ENCODE data around the gene NAA11.

The NAA11 gene

GRCh38 chr4:79325864-79326328, at the start of gene NAA11:
Gene NAA11, minus strand, starts transcription at chr4:79326061. Its CDS starts 184 bp downstream, at chr4:79325877.
- Histone ChIP-seq H3K4me3 (ENCODE audit: low read length) (no peak within 1 kb of the TSS), H3K27ac (ENCODE audit: low read depth, low read length) (no peak within 1 kb of the TSS), H3K36me3 (ENCODE audit: control insufficient read depth, insufficient read depth, low read length) (no peaks in the 10 kb centered on the region), H3K27me3 (ENCODE audit: control insufficient read depth, insufficient read depth, low read length) (no peaks in the 10 kb centered on the region), H3K4me1 (ENCODE audit: control insufficient read depth, insufficient read depth, low read length) (no peaks in the 10 kb centered on the region), H3K9ac (ENCODE audit: low read length) (no peak within 1 kb of the TSS)

- Histone ChIP-seq H3K4me3 (ENCODE audit: low read length) (no peak overlapping the region), H3K27ac (ENCODE audit: low read depth, low read length) (no peak overlapping the region), H3K9ac (ENCODE audit: low read length) (no peak overlapping the region), H3K27me3 (ENCODE audit: control insufficient read depth, insufficient read depth, low read length) (no peaks in the 10 kb centered on the region), H3K4me1 (ENCODE audit: control insufficient read depth, insufficient read depth, low read length) (no peaks in the 10 kb centered on the region), H3K36me3 (ENCODE audit: control insufficient read depth, insufficient read depth, low read length) (no peaks in the 10 kb centered on the region)
Measured at GRCh38 chr4:79370026-79370425, 44.2 kb upstream of the NAA11 start.

- no peaks in the 10 kb centered on the region for H3K36me3 ChIP-seq (ENCODE audit: control insufficient read depth, insufficient read depth, low read length)
- H3K4me3 ChIP-seq (ENCODE audit: low read length): no peak overlapping the region
- H3K4me1 ChIP-seq (ENCODE audit: control insufficient read depth, insufficient read depth, low read length): no peaks in the 10 kb centered on the region
- H3K27me3 ChIP-seq (ENCODE audit: control insufficient read depth, insufficient read depth, low read length): no peaks in the 10 kb centered on the region
- H3K27ac ChIP-seq (ENCODE audit: low read depth, low read length): no peak overlapping the region
- no peak overlapping the region for H3K9ac ChIP-seq (ENCODE audit: low read length)
Measured at GRCh38 chr4:79367096-79367495, 41.2 kb upstream of the NAA11 start.

GRCh38 chr4:79366422-79366821, 40.6 kb upstream of the NAA11 start:
- H3K9ac ChIP-seq (ENCODE audit: low read length): no peak overlapping the region
- no peak overlapping the region for H3K27ac ChIP-seq (ENCODE audit: low read depth, low read length)
- no peaks in the 10 kb centered on the region for H3K4me1 ChIP-seq (ENCODE audit: control insufficient read depth, insufficient read depth, low read length)
- H3K4me3 ChIP-seq (ENCODE audit: low read length): no peak overlapping the region
- no peaks in the 10 kb centered on the region for H3K27me3 ChIP-seq (ENCODE audit: control insufficient read depth, insufficient read depth, low read length)
- no peaks in the 10 kb centered on the region for H3K36me3 ChIP-seq (ENCODE audit: control insufficient read depth, insufficient read depth, low read length)

- Histone ChIP-seq H3K9ac (ENCODE audit: low read length) (no peak overlapping the region), H3K27ac (ENCODE audit: low read depth, low read length) (no peak overlapping the region), H3K4me1 (ENCODE audit: control insufficient read depth, insufficient read depth, low read length) (peaks cover 4% of the 10 kb centered on the region), H3K27me3 (ENCODE audit: control insufficient read depth, insufficient read depth, low read length) (no peaks in the 10 kb centered on the region), H3K36me3 (ENCODE audit: control insufficient read depth, insufficient read depth, low read length) (no peaks in the 10 kb centered on the region), H3K4me3 (ENCODE audit: low read length) (no peak overlapping the region)
Measured at GRCh38 chr4:79364061-79364460, 38.2 kb upstream of the NAA11 start.

- no peaks in the 10 kb centered on the region for H3K36me3 ChIP-seq (ENCODE audit: control insufficient read depth, insufficient read depth, low read length)
- H3K27me3 ChIP-seq (ENCODE audit: control insufficient read depth, insufficient read depth, low read length): no peaks in the 10 kb centered on the region
- H3K9ac ChIP-seq (ENCODE audit: low read length): no peak overlapping the region
- no peak overlapping the region for H3K4me3 ChIP-seq (ENCODE audit: low read length)
- H3K27ac ChIP-seq (ENCODE audit: low read depth, low read length): no peak overlapping the region
- peaks cover 4% of the 10 kb centered on the region for H3K4me1 ChIP-seq (ENCODE audit: control insufficient read depth, insufficient read depth, low read length)
Measured at GRCh38 chr4:79362626-79363025, 36.8 kb upstream of the NAA11 start.

- Histone ChIP-seq H3K4me3 (ENCODE audit: low read length) (no peak overlapping the region), H3K36me3 (ENCODE audit: control insufficient read depth, insufficient read depth, low read length) (no peaks in the 10 kb centered on the region), H3K27ac (ENCODE audit: low read depth, low read length) (no peak overlapping the region), H3K27me3 (ENCODE audit: control insufficient read depth, insufficient read depth, low read length) (no peaks in the 10 kb centered on the region), H3K9ac (ENCODE audit: low read length) (no peak overlapping the region), H3K4me1 (ENCODE audit: control insufficient read depth, insufficient read depth, low read length) (peaks cover 4% of the 10 kb centered on the region)
Measured at GRCh38 chr4:79360006-79360405, 34.1 kb upstream of the NAA11 start.

- no peak overlapping the region for H3K9ac ChIP-seq (ENCODE audit: low read length)
- H3K27me3 ChIP-seq (ENCODE audit: control insufficient read depth, insufficient read depth, low read length): no peaks in the 10 kb centered on the region
- no peaks in the 10 kb centered on the region for H3K36me3 ChIP-seq (ENCODE audit: control insufficient read depth, insufficient read depth, low read length)
- no peak overlapping the region for H3K4me3 ChIP-seq (ENCODE audit: low read length)
- H3K4me1 ChIP-seq (ENCODE audit: control insufficient read depth, insufficient read depth, low read length): peaks cover 4% of the 10 kb centered on the region
- H3K27ac ChIP-seq (ENCODE audit: low read depth, low read length): no peak overlapping the region
Measured at GRCh38 chr4:79358438-79358837, 32.6 kb upstream of the NAA11 start.

GRCh38 chr4:79357365-79357764, 31.5 kb upstream of the NAA11 start:
- H3K36me3 ChIP-seq (ENCODE audit: control insufficient read depth, insufficient read depth, low read length): no peaks in the 10 kb centered on the region
- no peak overlapping the region for H3K4me3 ChIP-seq (ENCODE audit: low read length)
- H3K27me3 ChIP-seq (ENCODE audit: control insufficient read depth, insufficient read depth, low read length): no peaks in the 10 kb centered on the region
- no peak overlapping the region for H3K27ac ChIP-seq (ENCODE audit: low read depth, low read length)
- H3K9ac ChIP-seq (ENCODE audit: low read length): no peak overlapping the region
- peaks cover 4% of the 10 kb centered on the region for H3K4me1 ChIP-seq (ENCODE audit: control insufficient read depth, insufficient read depth, low read length)

- Histone ChIP-seq H3K27me3 (ENCODE audit: control insufficient read depth, insufficient read depth, low read length) (no peaks in the 10 kb centered on the region), H3K4me1 (ENCODE audit: control insufficient read depth, insufficient read depth, low read length) (no peaks in the 10 kb centered on the region), H3K9ac (ENCODE audit: low read length) (no peak overlapping the region), H3K27ac (ENCODE audit: low read depth, low read length) (no peak overlapping the region), H3K4me3 (ENCODE audit: low read length) (no peak overlapping the region), H3K36me3 (ENCODE audit: control insufficient read depth, insufficient read depth, low read length) (no peaks in the 10 kb centered on the region)
Measured at GRCh38 chr4:79353075-79353474, 27.2 kb upstream of the NAA11 start.

GRCh38 chr4:79348405-79348804, 22.5 kb upstream of the NAA11 start:
- H3K4me1 ChIP-seq (ENCODE audit: control insufficient read depth, insufficient read depth, low read length): no peaks in the 10 kb centered on the region
- H3K36me3 ChIP-seq (ENCODE audit: control insufficient read depth, insufficient read depth, low read length): no peaks in the 10 kb centered on the region
- H3K27me3 ChIP-seq (ENCODE audit: control insufficient read depth, insufficient read depth, low read length): no peaks in the 10 kb centered on the region
- no peak overlapping the region for H3K4me3 ChIP-seq (ENCODE audit: low read length)
- no peak overlapping the region for H3K27ac ChIP-seq (ENCODE audit: low read depth, low read length)
- H3K9ac ChIP-seq (ENCODE audit: low read length): no peak overlapping the region

GRCh38 chr4:79341893-79342653, 16.2 kb upstream of the NAA11 start:
- Histone ChIP-seq H3K9ac (ENCODE audit: low read length) (no peak overlapping the region), H3K36me3 (ENCODE audit: control insufficient read depth, insufficient read depth, low read length) (no peaks in the 10 kb centered on the region), H3K27me3 (ENCODE audit: control insufficient read depth, insufficient read depth, low read length) (no peaks in the 10 kb centered on the region), H3K27ac (ENCODE audit: low read depth, low read length) (no peak overlapping the region), H3K4me1 (ENCODE audit: control insufficient read depth, insufficient read depth, low read length) (no peaks in the 10 kb centered on the region), H3K4me3 (ENCODE audit: low read length) (no peak overlapping the region)

GRCh38 chr4:79340568-79340967, 14.7 kb upstream of the NAA11 start:
- Histone ChIP-seq H3K27ac (ENCODE audit: low read depth, low read length) (no peak overlapping the region), H3K4me3 (ENCODE audit: low read length) (no peak overlapping the region), H3K9ac (ENCODE audit: low read length) (no peak overlapping the region), H3K27me3 (ENCODE audit: control insufficient read depth, insufficient read depth, low read length) (no peaks in the 10 kb centered on the region), H3K4me1 (ENCODE audit: control insufficient read depth, insufficient read depth, low read length) (no peaks in the 10 kb centered on the region), H3K36me3 (ENCODE audit: control insufficient read depth, insufficient read depth, low read length) (no peaks in the 10 kb centered on the region)
